GM18909 (cell line): ENCODE measurements around the gene ITM2A.
A peak's percentile ranks its signal among the peaks of the same experiment; 100 is the strongest.

Experiments
- ATAC-seq: cut with Tn5 transposase; IDR thresholded peaks from one replicate; pipeline ENCODE4 v1.9.1; 2021; ENCODE audit warnings: mild to moderate bottlenecking; ENCODE audit not compliant: unreplicated experiment, poor library complexity

Gene ITM2A

DNA sequence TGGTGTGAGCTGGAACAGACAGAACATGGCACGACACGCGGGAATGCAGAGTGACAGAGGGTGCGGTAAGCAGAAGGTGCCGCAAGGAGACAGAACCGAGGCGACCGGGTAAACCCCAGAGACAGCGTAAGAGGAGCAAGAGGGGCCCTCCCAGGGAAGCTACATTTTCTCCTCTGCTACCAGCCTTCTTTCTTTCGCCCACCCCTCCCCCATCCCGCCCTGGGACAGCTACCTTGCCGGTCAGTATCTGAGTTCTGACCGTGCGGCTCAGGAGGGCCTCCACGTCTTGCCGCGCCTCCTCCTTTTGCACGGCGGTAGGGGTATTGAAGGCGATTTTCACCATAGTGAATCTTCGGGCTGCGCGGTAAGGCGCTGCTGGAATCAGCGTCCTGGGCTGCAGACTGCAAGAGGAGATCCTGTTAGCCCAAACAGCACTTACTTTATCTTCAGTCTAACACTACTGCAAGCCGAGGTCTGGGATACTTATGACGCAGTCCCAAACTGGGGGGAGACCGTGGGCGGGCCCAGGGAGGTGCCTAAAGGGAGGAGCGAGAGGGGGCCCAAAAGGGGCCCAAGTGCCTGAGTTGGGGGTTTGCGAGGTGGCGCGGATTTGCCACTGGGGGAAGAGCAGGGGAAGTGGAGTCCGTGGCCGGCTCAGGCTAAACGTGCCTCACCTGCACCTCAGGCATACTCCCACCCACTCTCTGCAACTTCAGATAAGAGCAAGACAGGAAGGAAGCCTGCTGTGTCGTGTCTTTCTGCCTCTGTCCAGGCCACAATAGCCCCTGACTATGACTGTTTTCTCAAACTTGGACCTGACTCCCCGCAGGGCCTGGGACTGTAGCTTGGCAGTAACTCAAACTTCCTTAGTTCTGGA is at the start of gene ITM2A:
Gene ITM2A, minus strand, starts transcription at position 462 of the 877 bp plus-strand sequence. Its CDS starts 119 bp downstream, at position 343.
- peak; percentile 68 for ATAC-seq

DNA sequence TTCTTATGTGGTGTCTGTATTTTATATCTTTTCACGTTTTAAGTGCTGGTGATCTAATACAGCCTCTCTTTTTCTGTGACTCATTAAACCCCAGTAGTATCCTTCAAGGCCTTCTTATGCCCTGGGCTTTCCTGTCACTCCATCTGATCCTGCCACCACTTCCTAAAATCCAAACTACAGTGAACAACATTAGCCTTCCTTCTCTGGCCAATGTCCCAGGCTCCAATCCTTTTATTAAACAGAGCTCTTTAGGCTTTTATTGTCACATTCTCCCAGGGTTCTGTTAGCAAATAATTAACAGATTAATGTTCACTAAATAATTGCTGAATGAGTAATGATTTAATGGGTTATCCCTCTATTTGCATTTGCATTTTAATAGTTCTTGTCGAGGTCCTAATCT is 47.9 kb upstream of the ITM2A start:
- no peak for ATAC-seq

DNA sequence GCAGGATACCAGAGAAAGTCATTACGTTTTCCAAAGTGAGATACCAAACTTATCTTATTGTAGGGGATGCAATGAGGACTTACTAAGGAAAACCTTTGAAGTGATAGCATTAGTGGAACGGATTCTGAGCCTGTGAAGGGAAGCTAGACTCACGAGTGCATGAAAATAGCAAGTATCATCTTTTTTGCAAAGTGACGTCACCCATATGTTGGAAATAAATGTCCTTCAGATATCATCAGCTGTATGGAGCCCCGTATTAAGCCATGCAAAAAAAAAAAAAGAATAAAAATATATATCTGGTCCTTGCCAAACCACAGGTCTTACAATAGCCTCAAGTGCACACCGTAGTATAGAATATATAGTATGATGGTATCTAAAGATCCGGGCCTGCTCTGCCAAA is 46.8 kb upstream of the ITM2A start:
- no peak for ATAC-seq

DNA sequence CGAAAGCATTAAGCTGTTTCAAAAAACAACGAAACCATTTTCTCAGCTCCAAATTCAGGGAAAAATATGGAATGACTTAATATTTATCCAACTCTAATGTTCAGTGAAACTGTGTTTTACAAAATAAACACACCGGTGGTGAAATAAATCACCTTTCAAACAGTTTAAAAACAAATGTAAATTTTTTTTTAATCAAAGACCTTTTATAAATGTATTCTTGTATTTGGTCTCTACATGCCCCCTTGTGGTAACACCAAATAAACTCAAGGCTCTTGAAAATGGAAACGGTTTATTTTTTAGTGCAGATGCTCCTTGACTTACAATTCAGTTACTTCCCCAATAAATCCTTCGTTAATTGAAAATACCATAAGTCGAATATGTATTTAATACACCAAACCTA is 45.8 kb upstream of the ITM2A start:
- ATAC-seq, result no peak

DNA sequence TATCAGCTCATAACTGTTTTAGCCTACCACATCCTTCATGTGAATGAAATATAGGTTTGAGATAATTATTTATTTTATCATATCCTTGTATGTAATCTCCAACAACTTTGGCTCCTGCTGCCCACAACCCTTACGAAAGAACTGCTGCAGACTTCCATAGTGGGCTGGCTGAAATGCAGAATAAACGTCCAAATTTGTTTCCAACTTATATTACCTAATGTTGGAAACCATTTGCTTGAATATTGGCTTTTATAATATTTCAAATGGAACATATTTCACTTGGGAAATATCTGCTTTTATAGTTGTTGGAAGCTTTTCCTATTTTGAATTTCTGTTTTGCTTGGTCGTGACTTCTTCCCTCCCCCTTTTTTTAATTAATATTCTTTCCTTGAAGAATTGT is 45.0 kb upstream of the ITM2A start:
- ATAC-seq, result no peak

DNA sequence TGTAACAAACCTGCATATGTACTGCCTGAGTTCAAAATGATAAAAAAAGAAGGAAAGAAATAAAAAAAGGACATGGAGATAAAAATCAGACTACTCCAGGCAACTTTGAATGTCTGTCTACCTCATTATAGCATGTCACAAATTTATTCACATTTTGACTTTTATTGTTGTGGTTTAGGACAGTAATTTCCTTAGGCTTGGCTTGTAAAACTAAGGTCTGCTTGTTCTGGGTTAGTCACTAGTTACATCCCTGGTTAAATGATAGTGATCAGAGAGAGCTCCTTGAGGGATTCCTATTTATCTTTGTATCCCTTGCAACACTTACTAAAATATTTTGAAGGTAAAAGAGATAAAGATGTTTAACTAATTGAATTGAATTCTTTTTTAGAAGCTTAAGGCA is 42.5 kb upstream of the ITM2A start:
- ATAC-seq, result no peak

DNA sequence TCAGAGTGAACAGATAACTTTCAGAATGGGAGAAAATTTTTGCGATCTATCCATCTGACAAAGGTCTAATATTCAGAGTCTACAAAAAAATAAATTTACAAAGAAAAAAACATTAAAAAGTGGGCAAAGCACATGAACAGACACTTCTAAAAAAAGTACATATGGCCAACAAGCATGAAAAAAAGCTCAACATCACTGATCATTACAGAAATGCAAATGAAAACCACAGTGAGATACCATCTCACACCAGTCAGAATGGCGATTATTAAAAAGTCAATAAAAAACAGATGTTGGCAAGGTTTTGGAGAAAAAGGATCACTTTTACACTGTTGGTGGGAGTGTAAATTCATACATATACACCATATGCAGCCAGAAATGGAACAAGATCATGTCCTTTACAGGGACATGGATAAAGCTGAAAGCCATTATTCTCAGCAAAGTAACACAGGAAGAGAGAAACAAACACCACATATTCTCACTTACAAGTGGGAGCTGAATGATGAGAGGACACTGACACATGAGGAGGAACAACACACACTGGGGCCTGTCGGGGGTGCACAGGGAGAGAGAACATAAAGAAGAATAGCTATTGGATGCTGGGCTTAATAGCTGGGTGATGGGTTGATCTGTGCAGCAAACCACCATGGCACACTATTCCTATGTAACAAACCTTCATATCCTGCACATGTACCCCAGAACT is 41.6 kb upstream of the ITM2A start:
- no peak for ATAC-seq

DNA sequence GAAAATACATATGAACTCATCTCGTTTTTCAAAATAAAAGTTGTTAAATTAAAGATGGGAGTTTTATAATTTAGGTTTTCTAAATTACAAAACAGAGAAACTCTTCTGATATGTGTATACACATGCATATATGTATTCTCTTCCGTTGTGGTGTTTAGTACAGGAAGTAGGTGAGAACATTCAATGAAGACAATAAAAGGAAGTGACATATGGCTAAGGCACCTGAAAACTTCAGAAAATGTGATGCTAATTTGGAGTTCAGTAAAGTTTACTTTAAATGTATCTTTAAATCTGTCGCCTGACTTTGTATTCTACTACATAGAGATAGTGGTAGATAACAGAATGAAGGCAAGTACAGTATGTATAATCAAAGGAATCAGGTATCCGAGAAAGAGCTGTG is 33.5 kb upstream of the ITM2A start:
- ATAC-seq, result no peak

DNA sequence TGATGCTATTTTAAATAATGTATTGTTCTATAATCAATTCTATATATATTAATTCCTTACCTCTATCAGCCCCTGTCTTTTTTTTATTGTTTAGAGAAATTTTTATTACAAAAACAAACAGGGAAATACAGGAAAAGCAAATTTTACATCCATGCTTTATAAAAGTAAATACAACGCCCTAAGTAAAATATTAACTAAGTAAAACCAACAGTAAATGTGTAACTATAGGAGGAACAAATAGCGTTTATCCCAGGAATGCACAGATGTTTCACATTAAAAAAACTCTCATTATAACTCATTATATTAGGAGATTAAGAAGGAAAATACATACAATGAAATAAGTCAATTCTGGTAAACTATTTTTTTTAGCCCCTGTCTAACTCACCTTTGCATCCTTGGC is 8.2 kb upstream of the ITM2A start:
- no peak for ATAC-seq

DNA sequence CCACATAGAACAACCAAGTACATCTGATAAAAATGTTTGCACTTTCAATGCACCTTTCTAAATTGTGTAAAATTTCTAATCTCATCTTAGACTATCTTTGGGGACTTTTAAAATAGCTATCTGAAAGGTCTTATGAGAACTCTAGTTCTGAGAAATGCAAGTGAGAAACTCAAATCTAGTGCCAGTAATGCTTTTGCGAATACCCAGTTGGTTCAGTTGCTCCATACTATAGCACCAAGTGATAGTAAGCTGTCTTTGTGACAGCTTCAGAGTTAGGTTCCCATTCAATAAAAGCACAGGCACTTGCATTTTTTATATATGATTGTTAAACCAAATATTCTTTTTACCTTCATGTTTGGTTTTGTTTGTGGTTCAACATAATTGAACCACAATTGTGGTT is 4.5 kb upstream of the ITM2A start:
- no peak for ATAC-seq

DNA sequence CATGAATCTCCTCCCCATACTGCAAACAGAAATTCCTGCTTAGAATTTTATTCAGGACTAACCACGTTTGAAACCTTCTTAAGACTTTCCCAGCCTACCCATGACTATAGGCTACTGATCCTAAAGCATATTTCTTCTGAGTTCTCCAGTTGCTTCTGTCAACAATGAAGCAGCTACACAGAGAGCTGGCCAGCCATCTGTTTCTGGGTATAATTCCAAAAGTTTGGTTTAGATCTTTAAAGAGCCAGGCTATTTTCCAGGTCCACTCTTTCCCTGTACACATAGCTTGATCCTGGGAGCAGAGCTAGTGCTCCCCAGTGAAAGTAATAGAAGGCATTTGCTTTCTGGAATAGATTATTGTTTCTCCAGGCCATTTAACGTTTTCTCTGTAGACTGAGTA is 4.0 kb upstream of the ITM2A start:
- ATAC-seq, result no peak

DNA sequence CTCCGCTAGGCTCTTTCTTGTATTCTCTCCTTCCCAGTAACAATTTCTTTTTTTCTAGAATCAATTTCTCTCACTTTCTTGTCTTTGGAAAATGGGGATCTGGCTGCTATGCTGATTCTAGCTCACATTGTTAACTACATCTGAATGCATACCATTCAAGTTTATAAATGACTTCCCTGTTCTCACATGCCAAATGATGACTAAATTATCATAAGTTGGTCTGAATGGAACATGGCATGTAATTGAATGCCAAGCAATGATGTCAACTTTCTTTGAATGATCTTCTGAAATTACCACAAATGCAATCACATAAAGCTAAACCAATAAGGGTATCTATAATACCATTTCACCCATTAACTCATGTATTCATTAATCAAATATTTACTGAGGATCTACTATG is 2.7 kb upstream of the ITM2A start:
- no peak for ATAC-seq

DNA sequence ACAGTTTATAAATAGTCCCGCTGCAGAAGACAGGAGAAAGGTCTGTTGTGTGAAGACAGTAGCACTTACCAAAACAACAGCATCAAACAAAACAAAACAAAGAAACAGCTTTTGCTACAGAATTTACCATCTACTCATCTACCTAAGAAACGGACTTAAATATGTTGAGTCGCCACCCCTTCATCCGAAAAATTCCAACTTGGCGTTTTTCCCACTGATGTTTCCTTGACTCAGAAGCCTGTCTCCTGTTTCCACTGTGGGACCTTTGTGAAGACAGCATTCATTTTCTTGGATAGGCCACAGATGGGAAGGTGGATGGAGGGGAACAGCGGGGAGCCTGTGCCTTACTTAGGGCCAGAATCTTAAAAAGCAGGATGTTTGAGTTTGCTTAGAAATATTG is 1.3 kb upstream of the ITM2A start:
- ATAC-seq, result no peak

DNA sequence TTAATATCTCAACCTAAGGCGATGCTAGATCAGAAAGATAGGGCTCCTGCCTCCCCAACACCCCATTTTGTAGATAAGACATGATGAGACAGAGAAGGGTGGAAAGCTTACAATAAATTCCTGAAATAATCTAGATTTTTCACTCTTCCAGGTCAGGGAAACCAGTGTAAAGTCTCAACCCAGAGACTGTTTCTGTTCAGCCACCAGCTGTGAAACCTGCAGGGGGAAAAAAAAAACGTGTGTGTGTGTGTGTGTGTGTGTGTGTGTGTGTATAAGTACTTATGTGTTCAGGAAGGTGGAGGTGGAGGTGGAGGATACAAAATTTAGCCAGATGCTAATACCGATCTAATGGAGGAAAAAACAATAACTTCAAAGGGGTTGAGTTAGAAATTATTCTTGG is 773 bp upstream of the ITM2A start:
- ATAC-seq, result no peak

DNA sequence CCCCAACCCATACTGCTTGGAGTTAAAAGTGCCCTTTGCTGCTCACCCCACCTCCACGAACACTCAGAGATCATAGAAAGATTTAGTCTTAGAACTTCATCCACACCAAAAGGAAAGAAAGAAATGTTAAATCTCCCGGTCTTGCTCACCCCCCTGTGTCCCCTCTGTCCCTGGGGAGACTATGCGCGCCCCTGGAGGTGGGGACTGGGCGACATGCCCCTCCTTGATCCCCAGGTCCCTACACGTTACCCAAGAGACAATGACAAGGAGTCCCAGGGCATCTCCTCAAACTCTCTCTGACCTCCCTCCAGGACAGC is 620 bp downstream of the ITM2A start:
- ATAC-seq, result peak; percentile 17

DNA sequence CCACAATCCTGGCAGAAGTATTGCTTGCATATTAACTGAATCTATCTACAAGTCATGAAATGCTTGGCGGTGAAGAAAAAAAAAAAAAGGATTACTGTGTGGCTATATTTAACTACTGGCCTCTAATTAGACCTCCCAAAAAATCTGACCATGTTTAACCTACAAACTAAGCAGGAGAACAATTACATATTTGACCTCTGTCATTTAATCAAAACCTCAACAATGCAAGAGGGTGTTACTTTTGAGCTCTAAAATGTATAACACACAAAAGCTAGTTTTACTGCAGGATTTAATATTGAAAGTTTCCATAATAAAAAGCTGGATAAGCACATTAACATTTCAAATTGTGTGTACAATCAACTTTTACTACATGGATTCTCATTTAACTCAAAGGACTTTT is 1.5 kb downstream of the ITM2A start:
- no peak for ATAC-seq

DNA sequence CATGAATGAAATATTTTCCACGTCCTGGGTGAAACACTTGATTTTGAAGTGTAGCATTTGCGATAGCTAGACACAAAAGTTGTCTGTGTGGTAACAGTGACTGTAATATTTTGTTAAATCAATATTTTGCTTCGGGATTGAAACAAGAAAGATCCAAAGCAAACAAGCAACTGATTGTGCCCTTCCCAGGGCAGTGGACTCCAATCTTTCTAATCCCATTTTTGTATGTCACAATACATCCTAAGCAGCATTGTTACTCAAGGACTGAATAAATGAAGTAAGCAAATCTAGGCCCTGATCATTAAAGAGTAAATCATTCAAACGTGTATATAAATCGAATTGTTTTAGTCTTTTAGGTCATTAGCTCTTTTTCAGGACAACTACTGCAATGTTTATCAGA is 2.8 kb downstream of the ITM2A start:
- no peak for ATAC-seq

DNA sequence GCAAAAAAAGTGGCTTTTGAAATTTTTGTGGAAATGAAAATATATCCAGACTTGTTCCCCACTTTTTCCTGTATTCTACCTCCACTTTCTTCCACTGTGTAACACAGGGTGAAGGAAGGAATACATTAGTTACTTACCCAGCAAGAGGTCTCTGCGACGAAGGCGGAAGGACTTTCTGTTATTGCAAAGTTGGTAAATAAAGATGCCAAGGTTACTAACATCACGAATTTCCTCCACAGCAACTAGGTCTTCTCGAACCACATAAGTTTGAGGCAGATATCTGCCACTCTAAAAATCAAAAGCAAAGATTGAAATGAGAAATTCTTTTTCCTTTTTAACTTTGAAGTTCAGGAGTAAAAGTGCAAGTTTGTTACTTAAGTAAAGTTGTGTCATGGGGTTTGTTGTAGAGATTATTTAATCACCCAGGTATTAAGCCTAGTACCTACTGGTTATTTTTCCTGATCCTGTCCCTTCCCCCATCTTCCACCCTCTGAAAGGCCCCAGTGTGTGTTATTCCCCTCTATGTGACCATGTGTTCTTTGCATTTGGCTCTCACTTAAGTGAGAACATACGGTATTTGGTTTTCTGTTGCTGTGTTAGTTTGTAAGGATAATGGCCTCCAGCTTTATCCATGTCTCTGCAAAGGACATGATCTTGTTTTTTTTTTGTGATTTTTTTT is 5.8 kb downstream of the ITM2A start:
- ATAC-seq, result no peak

DNA sequence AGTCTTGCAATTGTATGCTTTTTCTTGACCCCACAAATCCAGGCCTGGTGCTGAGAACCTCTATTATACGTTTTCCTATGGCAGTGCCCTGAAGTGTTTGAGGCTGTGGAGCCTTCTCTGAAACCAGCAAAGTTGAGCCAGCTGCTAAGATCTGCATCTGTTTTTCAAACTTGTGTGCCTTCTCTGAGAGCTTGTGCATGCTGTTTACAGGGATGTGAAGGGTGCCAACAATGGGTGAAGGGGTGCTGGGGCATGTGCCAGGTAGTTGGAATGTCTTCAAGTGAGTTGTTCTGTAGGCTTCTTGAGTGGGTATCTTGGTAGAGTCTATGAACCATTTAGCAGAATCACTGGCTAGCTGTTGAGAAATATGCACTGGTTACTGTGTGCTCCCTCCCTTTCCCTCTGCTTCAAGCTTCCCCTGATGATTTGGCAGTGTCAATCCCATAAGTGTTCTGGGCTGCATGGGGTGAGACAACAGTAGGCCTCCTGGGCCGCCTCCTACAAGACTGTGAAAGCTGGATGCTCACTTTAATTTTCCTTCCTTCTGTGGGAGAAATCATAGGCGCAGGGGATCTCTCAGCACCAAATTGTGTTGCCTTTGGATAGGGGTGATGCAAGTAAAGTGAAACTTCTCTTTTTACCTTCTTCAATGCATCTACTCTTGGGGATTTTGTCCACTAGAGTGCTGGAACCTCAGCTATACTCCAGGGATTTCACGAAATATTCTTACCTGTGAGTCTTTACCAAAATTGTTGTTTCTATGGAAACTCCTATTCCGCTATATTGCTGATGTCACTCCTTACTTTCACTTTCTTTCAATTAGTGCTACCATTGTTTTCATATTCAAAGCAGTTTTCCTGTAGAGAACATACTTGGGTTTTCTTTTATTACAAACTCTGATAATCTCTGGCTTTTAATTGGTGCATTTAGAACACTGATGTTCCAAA is 30.0 kb downstream of the ITM2A start:
- ATAC-seq, result no peak

DNA sequence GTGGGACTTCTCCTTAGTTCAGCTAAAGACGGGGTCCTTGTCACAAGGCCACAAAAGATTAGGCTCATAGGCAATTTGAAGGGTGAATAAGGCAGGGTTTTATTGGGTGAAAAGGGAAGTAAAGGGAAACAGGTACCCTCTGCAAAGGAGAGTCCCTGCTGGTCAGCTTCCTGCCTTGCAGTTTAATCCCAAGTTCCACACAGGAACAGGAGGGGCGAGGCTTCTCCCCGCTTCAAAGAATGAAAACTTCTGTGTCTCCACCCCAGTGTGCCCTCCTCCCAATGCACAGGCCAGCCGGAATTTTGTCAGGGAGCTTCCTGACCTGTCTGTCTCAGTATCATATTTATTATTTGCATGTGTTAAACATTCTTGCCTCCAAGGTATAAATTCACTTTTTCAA is 37.1 kb downstream of the ITM2A start:
- ATAC-seq, result no peak
